Activated T-cell treated with anti-CD3 and anti-CD28 coated beads for 48 hours (primary cell): Measurements from ENCODE around the gene BAZ2B.
"Not testable (repeated sequence)": the region's sequence is repeated elsewhere in the genome, so short reads cannot be mapped to it uniquely, and the experiment has no call there.

Experiments used
- DNase-seq: peaks from one replicate; pipeline ENCODE4 v3.0.0-alpha.2; 2020; ENCODE audit warnings: low read depth

The BAZ2B gene, protein sequence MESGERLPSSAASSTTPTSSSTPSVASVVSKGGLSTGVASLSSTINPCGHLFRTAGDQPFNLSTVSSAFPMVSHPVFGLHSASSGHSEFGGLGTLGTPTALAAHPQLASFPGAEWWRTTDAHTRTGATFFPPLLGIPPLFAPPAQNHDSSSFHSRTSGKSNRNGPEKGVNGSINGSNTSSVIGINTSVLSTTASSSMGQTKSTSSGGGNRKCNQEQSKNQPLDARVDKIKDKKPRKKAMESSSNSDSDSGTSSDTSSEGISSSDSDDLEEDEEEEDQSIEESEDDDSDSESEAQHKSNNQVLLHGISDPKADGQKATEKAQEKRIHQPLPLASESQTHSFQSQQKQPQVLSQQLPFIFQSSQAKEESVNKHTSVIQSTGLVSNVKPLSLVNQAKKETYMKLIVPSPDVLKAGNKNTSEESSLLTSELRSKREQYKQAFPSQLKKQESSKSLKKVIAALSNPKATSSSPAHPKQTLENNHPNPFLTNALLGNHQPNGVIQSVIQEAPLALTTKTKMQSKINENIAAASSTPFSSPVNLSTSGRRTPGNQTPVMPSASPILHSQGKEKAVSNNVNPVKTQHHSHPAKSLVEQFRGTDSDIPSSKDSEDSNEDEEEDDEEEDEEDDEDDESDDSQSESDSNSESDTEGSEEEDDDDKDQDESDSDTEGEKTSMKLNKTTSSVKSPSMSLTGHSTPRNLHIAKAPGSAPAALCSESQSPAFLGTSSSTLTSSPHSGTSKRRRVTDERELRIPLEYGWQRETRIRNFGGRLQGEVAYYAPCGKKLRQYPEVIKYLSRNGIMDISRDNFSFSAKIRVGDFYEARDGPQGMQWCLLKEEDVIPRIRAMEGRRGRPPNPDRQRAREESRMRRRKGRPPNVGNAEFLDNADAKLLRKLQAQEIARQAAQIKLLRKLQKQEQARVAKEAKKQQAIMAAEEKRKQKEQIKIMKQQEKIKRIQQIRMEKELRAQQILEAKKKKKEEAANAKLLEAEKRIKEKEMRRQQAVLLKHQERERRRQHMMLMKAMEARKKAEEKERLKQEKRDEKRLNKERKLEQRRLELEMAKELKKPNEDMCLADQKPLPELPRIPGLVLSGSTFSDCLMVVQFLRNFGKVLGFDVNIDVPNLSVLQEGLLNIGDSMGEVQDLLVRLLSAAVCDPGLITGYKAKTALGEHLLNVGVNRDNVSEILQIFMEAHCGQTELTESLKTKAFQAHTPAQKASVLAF (N-terminal part only)

DNA sequence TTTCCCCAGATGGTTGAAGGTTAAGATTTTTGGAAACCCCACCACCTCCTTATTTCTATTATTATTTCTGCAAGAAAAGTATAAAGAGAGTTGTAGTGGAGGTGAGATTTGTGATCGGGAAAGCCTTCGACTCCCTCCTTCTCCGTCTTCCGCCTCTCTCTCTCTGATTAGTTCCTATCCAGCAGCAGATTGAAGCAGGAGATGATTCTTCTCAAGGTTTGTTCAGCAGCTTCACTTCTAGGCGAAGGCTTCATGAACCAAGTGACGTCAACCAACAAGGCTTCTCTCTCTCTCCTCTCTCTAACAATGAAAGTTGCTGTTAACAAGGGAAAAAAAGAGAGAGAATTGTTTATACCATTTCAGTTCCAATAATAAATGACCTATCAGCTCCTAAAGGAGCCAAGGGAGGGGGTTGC is at the start of gene BAZ2B:
BAZ2B (minus strand) TSS at position 263 of the 416 bp plus-strand sequence. CDS start 137,829 bp downstream, outside the sequence.
- no peak for DNase-seq

DNA sequence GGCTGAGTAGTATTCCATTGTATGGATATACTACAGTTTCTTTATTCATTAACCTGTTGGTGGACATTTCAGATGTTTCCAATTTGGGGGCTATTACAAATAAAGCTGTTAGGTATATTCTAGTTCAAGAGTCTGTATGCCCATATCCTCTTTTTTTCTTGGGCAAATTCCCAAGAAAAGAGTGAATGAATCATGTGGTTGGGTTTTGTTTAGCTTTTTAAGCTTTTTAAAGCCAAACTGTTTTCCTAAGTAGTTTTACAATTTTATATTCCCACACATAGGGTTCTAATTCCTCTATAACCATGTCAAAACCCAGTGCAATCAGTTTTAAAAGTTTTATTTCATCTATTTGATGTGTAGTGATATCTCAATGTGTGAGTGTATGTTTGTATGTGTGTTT is 44.9 kb upstream of the BAZ2B start:
- DNase-seq: no peak

DNA sequence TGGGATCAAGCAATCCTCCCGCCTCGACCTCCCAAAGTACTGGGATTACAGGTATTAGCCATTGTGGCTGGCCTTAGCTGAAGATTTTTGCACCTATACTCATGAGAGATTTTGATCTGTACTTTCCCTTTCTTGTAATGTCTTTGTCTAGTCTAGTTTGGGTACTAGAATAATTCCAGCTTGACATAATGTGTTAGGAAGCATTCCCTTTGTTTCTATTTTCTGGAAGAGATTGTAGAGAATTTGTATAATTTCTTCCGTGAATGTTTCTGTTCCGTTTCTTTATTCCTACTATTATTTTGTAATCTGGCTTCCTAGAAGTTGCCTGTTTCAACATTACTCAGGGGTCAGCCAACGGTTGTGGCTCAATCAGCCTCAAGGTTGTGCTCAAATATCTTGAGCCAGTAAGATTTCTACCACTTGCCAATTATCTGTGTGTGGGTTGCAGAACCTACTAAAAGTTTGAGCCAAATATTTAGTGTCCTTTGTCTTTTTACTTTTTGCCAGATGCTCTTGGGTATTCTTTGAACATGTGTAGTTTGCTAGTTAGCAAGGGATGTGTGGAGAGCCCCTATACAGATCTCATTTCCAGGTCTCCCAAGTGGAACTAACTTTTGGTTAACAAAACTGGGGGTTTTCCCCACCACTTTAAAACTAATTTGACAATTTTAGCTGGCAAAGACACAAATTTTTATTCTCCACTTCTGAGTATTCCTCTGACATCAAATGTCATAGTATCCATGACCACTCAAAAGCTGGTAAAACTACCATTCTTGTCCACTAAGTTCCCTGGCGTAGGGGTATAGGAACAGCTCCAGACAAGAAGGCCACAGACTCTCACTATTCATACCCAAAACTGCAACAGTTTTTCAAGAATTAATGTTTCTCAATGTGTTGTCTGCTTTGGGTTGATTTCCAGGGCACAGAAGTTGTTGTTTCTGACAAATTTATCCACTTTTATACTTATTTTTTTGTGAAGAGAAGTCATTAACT is 42.8 kb upstream of the BAZ2B start:
- no peak for DNase-seq

DNA sequence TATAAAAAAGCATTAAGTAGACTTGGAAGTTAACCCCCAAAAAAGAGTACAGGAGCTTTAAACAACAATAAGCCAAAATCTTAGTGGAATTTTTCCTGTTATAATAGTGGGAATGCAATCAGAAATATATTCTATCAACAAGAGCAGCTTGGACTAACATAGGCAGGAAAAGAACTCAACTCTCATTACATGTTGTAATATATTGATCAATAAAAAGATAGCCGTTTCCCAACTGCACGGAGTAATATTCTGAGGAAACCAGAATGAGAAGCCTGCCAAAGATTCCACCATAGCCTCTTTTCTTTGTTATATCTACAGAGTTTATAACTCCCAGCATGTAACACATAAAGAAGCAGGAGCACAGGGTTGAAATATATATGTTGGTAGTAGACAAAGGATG is 37.6 kb upstream of the BAZ2B start:
- DNase-seq: no peak

DNA sequence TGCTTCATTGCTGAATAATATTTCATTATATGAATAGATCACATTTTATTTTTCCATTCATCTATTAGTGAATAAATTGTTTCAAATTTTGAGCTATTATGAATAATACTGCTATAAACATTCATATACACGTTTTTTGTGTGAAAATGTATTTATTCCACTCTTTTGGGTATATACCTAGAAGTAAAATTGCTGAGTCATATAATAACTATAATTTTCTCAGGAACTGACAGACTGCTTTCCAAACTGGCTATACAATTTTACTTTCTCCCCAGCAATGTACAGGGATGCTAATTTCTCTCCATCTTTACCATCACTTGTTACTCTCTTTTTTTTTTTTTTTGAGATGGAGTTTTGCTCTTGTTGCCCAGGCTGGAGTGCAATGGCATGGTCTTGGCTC is 35.5 kb upstream of the BAZ2B start:
- DNase-seq: no peak

DNA sequence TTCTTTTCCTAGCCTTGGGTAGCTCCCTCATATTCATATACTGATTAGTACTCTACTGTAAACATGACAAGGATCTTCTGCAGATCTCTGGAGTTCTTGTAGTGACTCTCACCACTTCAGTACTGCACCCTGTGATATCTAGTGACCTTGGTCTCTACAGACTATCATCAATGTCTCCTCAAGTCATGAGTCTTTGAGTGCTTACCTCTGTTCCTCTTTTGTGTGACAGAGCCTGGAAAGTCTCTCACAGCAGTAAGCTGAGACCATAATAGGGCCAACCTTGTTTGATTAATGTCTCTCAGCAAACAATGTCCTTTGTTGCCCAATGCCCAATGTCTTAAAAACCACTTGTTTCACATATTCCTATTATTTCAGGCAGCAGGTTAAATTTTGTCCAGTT is 34.2 kb upstream of the BAZ2B start:
- no peak for DNase-seq

DNA sequence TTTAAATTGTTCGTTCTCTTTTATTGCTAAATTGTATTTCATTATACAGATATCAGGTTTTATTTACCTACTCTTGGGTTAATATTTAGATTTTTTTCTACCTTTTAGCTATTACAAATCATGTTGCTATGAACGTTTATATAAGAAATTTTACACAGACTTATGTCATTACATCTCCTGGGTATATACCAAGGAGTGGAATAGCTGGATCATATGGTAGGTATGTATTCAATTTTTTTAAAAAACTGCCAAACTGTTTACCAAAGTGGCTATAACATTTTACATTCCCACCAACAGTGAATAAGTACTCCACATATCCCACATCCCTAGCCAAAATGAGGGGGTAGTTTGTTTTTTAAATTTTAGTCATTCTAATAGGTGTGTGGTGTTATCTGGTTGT is 32.3 kb upstream of the BAZ2B start:
- DNase-seq: no peak

DNA sequence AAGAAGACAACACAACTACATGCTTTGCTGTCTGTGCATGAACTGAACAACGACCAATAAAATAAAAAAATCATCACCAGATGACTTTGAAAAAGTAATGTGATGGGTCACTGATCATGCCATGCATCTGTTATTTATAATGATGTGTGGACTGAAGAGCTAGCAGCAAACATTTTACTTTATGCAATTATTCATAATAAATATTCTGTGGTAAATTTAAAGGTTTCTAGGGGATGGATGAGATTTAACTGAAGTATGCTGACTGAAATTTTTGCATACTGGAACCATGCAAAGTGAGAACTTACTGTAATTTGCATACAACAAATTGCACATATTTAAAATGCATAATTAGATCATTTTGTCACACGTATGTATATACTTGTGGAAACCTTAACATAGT is 31.3 kb upstream of the BAZ2B start:
- DNase-seq: no peak

DNA sequence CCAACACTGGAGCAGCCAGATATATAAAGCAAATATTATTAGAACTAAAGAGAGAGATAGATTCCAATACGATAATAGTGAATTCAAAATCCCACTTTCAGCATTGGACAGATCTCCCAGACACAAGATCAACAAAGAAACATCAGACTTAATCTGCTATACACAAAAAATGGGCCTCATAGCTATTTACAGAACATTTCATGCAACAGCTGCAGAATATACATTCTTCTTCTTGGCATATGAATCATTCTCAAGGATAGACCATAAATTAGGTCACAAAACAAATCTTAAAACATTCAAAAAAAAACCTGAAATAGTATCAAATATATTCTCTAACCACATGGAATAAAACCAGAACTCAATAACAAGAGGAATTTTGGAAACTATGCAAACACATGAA is 23.8 kb upstream of the BAZ2B start:
- no peak for DNase-seq

DNA sequence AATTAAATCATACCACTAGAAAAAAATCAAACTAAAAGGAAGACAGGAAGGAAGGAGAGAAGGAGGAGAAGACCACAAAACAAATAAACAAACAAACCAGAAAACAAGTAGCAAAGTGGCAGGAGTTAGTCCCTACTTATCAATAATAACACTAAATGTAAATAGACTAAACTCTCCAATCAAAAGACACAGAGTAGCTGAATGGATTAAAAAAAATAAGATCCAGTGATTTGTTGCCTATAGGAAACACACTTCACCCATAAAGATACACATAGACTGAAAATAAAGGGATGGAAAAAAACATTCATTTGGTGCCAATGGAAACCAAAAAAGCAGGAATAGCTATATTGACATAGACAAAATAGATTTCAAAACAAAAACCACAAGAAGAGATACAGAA is 23.4 kb upstream of the BAZ2B start:
- no peak for DNase-seq

DNA sequence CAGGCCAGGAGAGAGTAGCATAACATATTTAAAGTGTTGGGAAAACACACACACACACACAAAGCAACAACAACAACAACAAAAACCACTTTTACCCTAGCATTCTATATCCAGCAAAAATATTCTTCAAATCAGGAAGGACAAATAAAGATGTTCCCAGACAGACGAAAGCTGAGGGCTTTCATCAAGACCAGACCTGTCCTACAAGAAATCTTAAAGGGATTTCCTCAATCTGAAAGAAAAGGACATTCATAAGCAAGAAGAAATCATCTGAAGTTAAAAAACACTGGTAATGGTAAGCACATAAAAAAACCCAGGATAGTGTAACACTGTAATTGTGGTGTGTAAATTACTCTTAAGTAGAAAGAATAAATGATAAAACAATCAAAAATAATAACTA is 22.7 kb upstream of the BAZ2B start:
- no peak for DNase-seq

DNA sequence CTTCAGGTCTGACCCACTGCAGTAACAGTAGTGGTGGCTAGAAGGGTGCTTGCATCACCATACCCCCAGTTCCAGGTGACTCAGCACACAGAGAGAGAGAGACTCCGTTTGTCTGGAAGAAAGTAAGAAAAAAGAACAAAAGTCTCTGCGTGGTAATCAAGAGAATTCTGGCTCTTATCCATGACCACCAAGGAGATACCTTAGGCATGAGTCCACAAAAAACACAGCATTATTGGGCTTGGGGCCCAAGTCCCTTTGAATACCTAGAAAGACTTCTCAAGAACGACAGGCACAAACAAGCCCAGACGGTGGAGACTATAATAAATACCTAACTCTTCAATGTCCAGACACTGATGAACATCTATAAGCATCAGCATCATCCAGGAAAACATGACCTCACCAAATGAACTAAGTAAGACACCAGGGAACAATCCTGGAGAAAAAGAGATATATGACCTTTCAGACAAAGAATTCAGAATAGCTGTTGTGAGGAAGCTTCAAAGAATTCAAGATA is 21.7 kb upstream of the BAZ2B start:
- DNase-seq: no peak

DNA sequence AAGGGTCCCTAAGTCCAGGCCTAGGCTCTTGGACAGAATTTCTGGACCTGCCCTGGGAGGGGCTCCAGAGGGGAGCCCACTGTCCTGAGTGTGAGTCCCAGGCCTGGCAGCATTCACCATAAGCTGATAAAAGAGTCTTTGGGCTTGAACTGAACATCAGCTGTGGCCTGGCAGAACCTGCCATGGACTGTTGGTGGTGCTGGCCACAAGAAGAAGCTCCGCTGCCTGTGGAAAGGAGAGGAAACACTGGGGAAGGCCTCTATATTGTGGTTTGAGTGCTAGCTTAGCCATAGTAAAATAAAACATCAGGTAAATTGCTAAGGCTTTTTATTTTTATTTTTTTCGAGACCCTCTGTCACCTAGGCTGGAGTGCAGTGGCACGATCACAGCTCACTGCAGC is 20.9 kb upstream of the BAZ2B start:
- DNase-seq: no peak

DNA sequence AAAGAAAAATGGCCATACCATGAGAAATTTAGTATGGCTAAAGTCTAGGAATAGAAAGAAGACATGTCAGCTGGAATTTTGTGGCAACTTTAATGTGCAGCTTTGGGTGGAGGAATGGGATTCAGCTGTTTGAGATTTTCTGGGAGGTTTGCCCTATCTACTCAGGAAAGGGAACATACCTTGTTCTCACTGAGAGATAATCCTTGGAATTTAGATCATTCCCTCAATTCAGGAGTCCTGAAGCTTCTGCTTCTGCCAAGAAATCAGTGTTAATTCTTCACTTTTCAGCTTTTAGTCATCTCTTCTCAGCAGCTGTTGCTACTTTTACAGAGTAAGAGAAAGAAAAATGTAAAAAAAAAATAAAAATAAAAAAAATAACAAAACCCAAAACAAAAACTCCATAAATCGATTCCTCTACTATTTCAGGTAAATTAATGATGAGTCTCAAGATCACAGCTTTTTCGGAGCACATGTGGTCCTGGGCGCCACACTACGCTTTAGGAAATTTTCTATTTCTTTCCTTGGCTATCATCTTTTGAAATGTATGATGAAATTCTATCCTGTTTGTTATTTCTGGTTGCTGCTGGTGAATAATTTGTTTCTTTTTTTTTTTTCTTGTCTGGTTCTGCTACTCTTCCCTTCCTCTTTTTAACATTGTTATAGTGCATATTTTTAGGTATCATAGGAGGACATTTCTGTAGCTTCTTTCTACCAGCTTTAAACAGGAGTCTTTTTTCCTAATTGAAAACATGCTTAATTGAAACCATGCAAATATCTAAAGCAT is 18.9 kb upstream of the BAZ2B start:
- no peak for DNase-seq

DNA sequence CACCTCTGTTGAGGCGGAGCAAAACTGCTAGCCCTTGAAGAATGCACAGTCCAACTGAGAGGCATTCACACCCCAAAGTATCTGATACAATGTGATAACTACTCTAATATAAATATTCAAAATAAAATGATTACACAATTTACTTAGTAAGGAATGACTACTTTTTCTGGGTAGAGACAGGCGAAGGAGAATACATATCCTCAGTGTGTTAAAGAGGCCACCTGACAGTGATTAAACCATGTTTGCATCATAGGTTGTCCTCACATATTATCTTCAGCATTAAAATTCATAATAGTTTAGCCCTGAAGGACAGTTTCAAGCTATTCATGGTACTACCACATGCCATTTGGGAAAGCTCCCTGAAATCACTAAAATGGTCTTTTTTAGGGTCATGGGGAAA is 16.9 kb upstream of the BAZ2B start:
- DNase-seq: no peak

DNA sequence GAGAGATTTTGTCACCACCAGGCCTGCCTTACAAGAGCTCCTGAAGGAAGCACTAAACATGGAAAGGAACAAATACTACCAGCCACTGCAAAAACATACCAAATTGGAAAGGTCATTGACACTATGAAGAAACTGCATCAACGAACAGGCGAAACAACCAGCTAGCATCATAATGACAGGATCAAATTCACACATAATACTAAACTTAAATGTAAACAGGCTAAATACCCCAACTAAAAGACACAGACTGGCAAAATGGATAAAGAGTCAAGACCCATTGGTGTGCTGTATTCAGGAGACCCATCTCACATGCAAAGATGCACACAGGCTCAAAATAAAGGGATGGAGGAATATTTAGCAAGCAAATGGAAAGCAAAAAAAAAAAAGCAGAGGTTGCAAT is 9.3 kb upstream of the BAZ2B start:
- not testable (repeated sequence) for DNase-seq

DNA sequence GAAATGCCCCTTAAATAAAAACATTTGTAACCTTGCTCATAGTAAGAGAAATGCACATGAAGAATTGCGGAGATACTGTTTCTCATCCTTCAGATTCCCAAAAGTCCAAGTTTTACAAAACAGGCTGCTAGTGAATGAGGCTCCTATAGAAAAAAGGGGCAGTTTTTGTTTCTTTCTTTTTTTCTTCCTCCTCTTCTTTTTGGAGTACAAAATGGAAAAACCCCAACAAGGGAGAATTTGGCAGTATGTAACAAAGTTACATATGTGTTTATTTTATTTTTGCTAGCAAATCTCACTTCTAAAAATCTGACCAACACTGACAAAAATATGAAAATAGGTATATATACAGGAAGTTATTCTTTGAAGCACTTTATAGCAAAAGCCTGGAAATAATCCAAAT is 7.1 kb upstream of the BAZ2B start:
- no peak for DNase-seq

DNA sequence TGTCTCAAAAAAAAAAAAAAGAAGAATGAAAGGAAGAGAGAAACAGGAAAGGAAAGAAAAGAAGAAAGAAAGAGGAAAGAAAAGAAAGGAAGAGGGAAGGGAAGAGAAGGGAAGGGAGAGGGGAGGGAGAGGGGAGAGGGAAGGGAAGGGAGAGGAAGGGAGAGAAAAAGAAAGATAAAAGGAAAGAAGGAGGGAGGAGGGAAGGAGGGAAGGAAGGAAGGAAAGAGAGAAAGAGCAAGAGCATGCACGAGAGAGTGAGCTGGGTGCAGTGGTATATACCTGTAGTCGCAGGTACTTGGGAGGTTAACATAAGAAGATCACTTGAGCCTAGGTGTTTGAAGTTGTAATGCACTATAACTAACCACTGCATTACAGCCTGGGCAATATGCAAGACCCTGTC is 6.6 kb upstream of the BAZ2B start:
- no peak for DNase-seq

DNA sequence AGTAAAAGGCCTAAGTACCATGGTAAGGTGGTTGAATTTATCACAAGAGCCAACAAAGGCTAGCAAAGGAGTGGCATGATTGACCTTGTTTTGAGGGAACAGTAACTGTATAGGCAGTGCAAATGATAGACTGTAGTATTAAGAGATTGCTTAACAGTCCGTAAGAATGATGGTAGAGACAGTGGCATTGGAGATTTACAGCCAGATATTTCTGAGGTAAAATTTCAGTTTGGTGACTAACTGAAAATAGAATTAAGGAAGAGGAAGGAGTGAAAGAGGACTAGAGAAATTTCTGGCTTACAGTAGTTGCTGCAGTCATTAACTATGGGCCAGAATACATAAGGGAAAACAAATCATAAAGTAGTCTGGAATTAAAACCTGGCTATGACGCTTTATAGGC is 4.4 kb upstream of the BAZ2B start:
- DNase-seq: no peak

DNA sequence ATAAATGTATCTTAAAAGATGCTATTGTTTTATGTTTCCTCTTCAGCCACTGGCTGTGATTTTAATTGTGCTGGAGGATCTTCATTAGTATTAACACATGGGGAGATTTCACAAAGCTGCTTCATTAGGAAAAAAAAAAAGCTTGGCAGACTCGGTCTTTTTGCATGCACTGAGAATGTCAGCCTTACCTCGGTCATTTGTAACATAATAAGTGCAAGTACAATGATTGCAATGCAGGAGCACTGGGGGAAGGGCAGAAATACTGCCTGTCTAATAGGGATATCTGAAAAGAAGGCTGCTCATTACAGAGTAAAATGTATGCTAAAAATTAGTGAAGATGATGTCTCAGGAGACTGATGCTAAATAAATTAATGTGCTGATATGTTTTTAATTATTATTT is 1.3 kb upstream of the BAZ2B start:
- no peak for DNase-seq
